GM12873 (cell line): Measurements from ENCODE around the gene ENPEP.

Experiments used
- TF ChIP-seq, protein P1 (sequence below): IDR thresholded peaks from 2 replicates; pipeline ENCODE4 v1.5.1; 2012; ENCODE audit warnings: low read depth, mild to moderate bottlenecking, moderate library complexity, low read length, control low read depth; ENCODE audit not compliant: insufficient read depth; ENCODE audit errors: missing control alignments

The ENPEP gene

DNA sequence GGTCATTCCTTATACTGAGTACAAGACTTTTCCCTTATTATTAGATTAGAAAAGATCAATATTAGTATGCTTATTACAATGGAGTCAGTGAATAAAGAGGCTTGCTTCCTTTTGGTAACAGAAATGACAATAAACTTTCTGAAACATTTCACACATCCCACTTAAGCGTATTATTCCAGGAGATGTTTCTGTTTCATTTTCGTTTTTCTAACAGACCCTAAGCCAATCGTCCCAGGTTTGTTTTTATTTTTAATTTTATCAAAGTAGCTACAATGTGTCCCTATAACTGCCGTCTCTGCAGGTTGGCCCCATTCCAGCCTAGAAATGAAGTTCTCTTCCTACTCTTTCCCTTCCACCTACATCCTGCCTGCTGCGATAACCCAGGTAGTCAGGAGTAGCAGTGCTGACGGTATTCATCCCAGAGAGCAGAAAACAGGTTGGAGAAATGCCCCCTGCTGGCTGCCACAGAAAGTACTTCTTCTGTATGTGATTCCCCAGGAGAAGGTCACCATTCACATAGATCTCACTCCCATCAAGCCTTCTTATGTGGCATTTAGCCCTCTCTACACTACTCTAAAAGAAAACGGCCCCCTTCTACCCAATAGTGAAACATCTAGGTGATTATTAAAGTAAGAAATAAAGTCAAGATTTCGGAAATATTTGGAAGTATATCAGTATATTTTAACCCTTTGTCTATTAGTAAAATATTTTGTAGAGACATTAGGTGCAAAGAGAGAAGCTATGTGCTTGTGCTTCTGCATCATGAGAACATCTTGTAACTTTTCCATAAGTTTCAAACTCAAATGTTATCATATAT, 40.4 kb downstream of the ENPEP start:
- TF ChIP-seq, protein P1, sequence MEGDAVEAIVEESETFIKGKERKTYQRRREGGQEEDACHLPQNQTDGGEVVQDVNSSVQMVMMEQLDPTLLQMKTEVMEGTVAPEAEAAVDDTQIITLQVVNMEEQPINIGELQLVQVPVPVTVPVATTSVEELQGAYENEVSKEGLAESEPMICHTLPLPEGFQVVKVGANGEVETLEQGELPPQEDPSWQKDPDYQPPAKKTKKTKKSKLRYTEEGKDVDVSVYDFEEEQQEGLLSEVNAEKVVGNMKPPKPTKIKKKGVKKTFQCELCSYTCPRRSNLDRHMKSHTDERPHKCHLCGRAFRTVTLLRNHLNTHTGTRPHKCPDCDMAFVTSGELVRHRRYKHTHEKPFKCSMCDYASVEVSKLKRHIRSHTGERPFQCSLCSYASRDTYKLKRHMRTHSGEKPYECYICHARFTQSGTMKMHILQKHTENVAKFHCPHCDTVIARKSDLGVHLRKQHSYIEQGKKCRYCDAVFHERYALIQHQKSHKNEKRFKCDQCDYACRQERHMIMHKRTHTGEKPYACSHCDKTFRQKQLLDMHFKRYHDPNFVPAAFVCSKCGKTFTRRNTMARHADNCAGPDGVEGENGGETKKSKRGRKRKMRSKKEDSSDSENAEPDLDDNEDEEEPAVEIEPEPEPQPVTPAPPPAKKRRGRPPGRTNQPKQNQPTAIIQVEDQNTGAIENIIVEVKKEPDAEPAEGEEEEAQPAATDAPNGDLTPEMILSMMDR, result peak; percentile 84

DNA sequence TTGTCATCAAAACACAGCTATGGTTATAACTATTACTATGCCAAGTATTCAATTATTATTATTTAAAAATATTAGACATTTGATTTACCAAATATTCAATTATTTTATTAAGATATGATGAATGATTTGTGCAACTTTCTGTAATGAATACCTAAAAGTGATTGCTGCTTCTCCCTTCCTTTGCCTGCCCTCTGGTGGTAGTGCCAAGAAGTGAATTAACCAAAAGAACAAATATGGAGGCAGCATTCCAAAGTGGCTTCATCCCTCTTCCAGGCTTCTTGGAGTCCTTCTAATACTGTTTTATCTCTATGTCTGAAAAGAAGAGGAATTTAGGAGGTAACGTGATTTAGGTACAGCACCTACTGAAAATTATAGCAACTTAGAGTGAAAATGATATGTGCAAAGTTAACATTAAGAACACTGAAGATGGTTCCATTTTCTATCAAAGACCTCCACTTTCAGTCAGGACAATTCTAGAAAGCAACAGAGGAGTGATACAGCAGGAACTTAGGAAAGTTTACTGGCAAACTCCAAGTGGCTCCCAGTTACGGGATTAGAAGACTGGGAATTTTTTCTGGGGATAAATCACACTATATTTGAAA, 43.0 kb downstream of the ENPEP start:
- TF ChIP-seq, protein P1, result peak; percentile 73

DNA sequence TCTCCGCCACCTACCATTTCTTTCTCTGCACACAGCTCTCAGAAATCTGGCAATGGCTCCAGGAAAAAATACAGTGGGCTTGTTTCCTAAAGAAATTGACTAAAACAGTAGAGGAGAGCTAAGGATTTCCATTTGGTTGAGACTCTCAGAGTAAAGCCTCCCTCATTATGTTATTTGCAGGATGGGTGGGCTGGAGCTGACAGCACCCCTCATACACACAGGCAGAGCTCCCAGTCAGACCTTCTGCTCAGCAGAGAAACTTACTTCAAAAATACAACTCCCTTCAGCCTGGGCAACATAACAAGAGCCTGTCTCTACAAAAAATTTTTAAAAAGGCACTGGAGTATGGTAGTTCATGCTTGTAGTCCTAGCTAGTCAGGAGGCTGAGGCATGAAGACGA, 44.9 kb downstream of the ENPEP start:
- TF ChIP-seq, protein P1, result no peak

DNA sequence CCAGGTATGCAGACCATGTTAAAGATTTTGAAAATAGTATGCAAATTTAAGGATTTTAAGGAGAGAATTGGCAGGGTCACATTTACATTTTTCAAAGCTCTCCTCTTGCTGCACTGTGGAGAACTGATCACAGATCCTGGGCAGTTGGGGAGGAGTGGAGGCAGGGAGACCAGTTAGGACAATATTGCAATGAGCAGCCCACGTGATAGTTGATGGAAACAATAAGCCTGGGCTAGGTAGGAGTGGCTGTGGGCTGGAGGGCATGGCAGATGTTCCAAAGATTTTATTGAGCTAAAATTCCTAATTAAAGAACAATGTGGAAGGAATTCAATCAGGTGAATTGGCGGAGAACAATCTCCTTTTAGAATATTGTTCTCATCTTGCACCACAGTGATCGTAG, 50.6 kb downstream of the ENPEP start:
- TF ChIP-seq, protein P1, result no peak

DNA sequence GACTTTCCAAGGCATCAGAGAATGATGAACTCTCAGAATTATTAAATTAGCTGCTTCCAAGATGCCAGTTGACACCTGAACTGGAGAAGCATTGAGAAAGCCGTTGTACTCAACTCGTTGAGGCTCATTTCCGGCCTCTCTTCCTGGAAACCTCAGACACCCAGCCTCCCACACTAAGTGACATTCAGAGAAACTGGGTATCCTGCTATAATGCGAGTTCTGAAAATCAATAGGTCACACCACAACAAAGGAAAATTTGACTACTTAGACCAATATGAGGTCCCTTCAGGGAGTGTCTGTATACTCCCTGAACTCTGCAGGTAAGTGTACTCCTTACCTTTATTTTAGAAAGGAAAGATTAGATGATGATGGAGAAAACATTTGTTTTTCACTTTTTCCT, 51.2 kb downstream of the ENPEP start:
- TF ChIP-seq, protein P1, result no peak

DNA sequence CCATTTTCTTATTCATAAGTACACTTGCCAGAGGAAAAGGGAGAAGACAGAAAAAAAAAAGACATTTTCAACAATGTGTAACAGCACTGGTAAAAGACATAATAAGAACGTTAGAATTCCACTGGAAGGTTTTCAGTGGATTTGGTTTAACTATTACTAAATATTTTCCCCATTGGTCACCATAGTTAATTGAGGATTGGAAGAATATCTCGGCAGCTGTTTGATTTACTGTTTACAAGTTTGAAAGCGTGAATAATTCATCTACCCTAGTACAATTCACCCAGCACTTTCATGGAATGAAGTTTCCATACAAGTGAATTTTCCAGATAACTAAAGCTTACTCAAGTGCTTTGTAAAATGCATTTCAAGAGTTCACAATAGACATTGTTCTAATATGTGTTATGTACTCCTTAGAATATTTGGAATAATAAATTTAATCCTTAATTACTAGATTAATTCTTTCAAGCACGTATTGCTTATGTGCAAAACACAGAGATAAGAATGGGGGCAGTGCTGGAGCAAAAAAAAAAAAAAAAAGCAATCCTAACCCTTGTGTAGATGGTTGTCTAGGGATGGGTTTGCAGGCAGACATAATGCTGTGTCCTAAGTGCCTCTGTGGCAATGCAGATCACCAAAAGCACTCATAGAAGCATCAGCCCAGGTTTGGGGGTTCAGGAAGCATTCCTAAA, 57.1 kb downstream of the ENPEP start:
- TF ChIP-seq, protein P1, result no peak

DNA sequence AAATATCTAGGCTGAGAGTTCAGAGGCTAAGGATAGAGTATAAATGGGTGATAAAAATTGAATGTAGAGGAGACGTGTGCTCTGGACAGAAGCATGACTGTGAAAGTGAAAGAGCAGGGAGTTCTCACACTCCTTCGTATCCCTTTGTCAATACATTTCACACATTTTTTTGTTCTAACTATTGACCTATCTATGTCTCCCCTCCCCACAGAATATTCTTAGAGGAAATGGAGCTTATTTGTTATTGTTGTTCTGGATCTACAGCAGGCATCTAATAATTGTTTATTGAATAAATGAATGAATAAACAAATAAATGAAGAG, 57.6 kb downstream of the ENPEP start:
- TF ChIP-seq, protein P1, result no peak
